GM23248 (cell line): Measurements from ENCODE around the gene ACVR1B.

ENCODE experiments used
- EZH2 ChIP-seq: fragments of 200-600 bp; sonication (generic); IDR thresholded peaks from 2 replicates; pipeline ENCODE4 v1.6.1; 2018; ENCODE audit warnings: antibody characterized with exemption, mild to moderate bottlenecking; ENCODE audit not compliant: insufficient read depth, poor library complexity, severe bottlenecking
- EZH2phosphoT487 ChIP-seq: fragments of 200-600 bp; sonication (generic); IDR thresholded peaks from 2 replicates; pipeline ENCODE4 v1.6.1; 2018; ENCODE audit warnings: antibody characterized with exemption, moderate library complexity, mild to moderate bottlenecking, low read depth; ENCODE audit not compliant: insufficient read depth

- no peak for TF ChIP-seq EZH2
- TF ChIP-seq EZH2phosphoT487: no peak
These were observed 6.8 kb upstream of the ACVR1B start for GRCh38 chr12:51944608-51945233.
